H1 (cell line): ENCODE results near the gene MRPL27. TPM values are rescaled to one million over a fixed set of nuclear protein-coding genes. Genes with fewer than 3 reads are reported as not detected.

ENCODE experiments used
- SIX5 ChIP-seq: IDR thresholded peaks from 2 replicates; pipeline ENCODE4 v1.6.1; 2011; ENCODE audit warnings: mild to moderate bottlenecking, low read depth, low read length
- TCF12 ChIP-seq: IDR thresholded peaks from 2 replicates; pipeline ENCODE4 v1.6.1; 2011; ENCODE audit warnings: low read depth, mild to moderate bottlenecking, low read length
- ZNF274 ChIP-seq: IDR thresholded peaks from 2 replicates; pipeline ENCODE4 v1.7.0; 2012; ENCODE audit warnings: low read length, borderline replicate concordance; ENCODE audit errors: extremely low read depth
- polyA plus RNA-seq, 7 experiments: library from polyadenylated mRNA; depleted of rRNA in 3 of 7; stranded (reverse) in 5 of 7; unstranded in 2 of 7; fragments of >200 nt in 5 of 7; fragments of 200-250 nt in 2 of 7; gene quantifications; 1 replicate in 5 of 7; 2 replicates in 1 of 7; 4 replicates in 1 of 7; pipeline versions ENCODE4 v1.2.1 to v1.2.3, GENCODE V29; 2011 to 2013; ENCODE audit warnings: missing spikeins in 2 of 7, mixed read lengths in 2 of 7
- total RNA-seq: library from RNA; stranded (reverse); fragmentation: NEBNext Ultra II Directional; extraction: Animal tissue kit (Norgen Biotek cat#: 25700); gene quantifications from 2 replicates; pipeline ENCODE4 v1.2.1, GENCODE V29; 2021

The MRPL27 gene
- total and polyA plus RNA-seq, 2 of the 8 experiments (the other 6 are each of a cell fraction or from before 2014, with no cell fraction given), result 75.6 to 135 TPM

DNA sequence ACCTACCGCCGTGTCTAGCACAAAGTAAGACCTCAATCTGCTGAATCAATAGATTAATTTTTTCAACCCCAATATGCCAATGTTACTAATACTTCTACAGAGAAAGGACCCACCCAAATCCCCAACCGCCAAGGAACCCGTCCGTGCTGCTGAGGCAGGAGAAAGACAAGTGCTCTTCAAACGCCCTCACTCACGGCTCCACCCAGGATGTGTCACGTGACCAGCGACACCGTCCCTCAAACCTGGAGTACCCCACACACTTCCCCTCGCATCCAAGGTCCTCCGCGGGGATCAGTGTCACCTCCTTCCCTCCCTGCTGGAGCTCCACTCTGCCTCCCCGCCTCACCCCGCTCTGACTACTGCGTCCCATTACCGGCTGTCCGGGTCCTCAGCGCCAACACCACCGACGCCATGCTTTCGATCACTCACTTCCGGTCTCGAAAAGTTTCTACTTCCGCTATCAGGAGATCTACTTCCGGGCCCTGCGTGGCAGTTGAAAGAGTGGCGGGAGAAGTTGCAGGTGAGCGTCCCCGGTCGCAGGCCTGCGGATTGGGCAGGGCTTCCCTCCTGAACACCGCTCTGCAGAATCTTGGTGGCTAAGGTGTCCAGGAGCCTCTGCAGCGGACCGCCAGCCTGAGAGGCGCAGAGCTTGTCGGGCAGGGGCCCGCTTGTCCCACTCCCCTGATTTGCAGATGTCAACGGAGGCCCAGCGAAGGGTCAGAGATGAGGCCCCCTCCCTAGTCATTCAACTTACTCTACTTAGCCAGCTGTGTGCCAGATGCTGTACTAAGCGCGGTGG lies at the start of gene MRPL27, which contains the start of gene EME1 (continued):
- no peak for TF ChIP-seq TCF12
- no peak for TF ChIP-seq ZNF274
- no peak for TF ChIP-seq SIX5
